IMR-90 (cell line): ENCODE data around the gene RAB29. TPM values are rescaled to one million over a fixed set of nuclear protein-coding genes. Genes with fewer than 3 reads are reported as not detected.

ENCODE experiments used
- ATAC-seq: fragments of 200-7000 bp; cut with Tn5 transposase; 2 replicates; pipeline ENCODE4 v1.9.1; 2020; ENCODE audit warnings: low read depth, mild to moderate bottlenecking, moderate library complexity
- BruUV-seq: library from RNA; stranded (reverse); fragments of 400-500 nt; replicated peaks from 2 replicates; lab custom pipeline; 2021; lab: Mats Ljungman, UMichigan
- CTCF ChIA-PET: fragments of 300-600 bp; formaldehyde crosslinking; extraction: SDS; loops from one replicate; lab custom pipeline; 2021; ENCODE audit warnings: antibody characterized with exemption; lab: Yijun Ruan, JAX
- POLR2A ChIA-PET: fragments of 300-600 bp; sonication (Branson Sonifier 250); formaldehyde crosslinking; loops from one replicate; lab custom pipeline; 2022; ENCODE audit warnings: antibody characterized with exemption; ENCODE audit not compliant: unreplicated experiment; lab: Charles Lee
- DNase-seq: peaks from one replicate; pipeline ENCODE4 v3.0.0; 2013
- H2AFZ ChIP-seq: replicated peaks from 2 replicates; pipeline ENCODE3; 2013; ENCODE audit warnings: low read length, mild to moderate bottlenecking; ENCODE audit not compliant: poor library complexity
- H2AK5ac ChIP-seq: 2 replicates; pipeline ENCODE4 v1.6.1; 2013; ENCODE audit warnings: low read depth, low read length, inconsistent platforms
- H2AK9ac ChIP-seq: replicated peaks from 2 replicates; pipeline ENCODE3; 2013; ENCODE audit warnings: mild to moderate bottlenecking, low read depth, low read length, moderate library complexity; ENCODE audit not compliant: poor library complexity
- H2BK120ac ChIP-seq: 2 replicates; pipeline ENCODE4 v1.6.1; 2013; ENCODE audit warnings: low read depth, low read length, inconsistent platforms
- H2BK15ac ChIP-seq: 3 replicates; pipeline ENCODE4 v1.6.1; 2013; ENCODE audit warnings: low read depth, low read length, inconsistent platforms
- H2BK20ac ChIP-seq: 2 replicates; pipeline ENCODE4 v1.6.1; 2013; ENCODE audit warnings: low read depth, mild to moderate bottlenecking, inconsistent platforms, low read length, moderate library complexity
- H2BK5ac ChIP-seq: 2 replicates; pipeline ENCODE4 v1.6.1; 2013; ENCODE audit warnings: mild to moderate bottlenecking, low read depth, low read length, inconsistent platforms; ENCODE audit not compliant: poor library complexity, severe bottlenecking
- H3K14ac ChIP-seq: replicated peaks from 2 replicates; pipeline ENCODE4 v1.6.1; 2013; ENCODE audit warnings: low read depth, low read length, inconsistent platforms
- H3K18ac ChIP-seq: 2 replicates; pipeline ENCODE4 v1.6.1; 2013; ENCODE audit warnings: low read depth, low read length, control low read depth
- H3K23ac ChIP-seq: 2 replicates; pipeline ENCODE4 v1.6.1; 2013; ENCODE audit warnings: low read depth, low read length, inconsistent platforms
- H3K27ac ChIP-seq: 2 replicates; pipeline ENCODE4 v1.5.1; 2013; ENCODE audit warnings: mild to moderate bottlenecking, control low read depth, low read length; ENCODE audit not compliant: insufficient read depth
- H3K27me3 ChIP-seq: 2 replicates; pipeline ENCODE4 v1.6.1; 2013; ENCODE audit warnings: low read length; ENCODE audit not compliant: control insufficient read depth, insufficient read depth
- H3K36me3 ChIP-seq: 2 replicates; pipeline ENCODE4 v1.6.1; 2013; ENCODE audit warnings: low read length, mixed read lengths; ENCODE audit not compliant: control insufficient read depth, insufficient read depth
- H3K4ac ChIP-seq: 2 replicates; pipeline ENCODE4 v1.6.1; 2013; ENCODE audit warnings: low read depth, low read length, inconsistent platforms
- H3K4me1 ChIP-seq: 2 replicates; pipeline ENCODE4 v1.6.1; 2013; ENCODE audit warnings: low read length, mixed read lengths; ENCODE audit not compliant: control insufficient read depth, insufficient read depth
- H3K4me2 ChIP-seq: 2 replicates; pipeline ENCODE4 v1.6.1; 2013; ENCODE audit warnings: low read depth, mild to moderate bottlenecking, control low read depth, low read length, moderate library complexity
- H3K4me3 ChIP-seq: 2 replicates; pipeline ENCODE4 v1.5.1; 2013; ENCODE audit warnings: low read depth, mild to moderate bottlenecking, control low read depth, low read length, moderate library complexity; ENCODE audit not compliant: insufficient read depth
- H3K56ac ChIP-seq: 2 replicates; pipeline ENCODE4 v1.6.1; 2013; ENCODE audit warnings: low read length, inconsistent platforms; ENCODE audit not compliant: insufficient read depth; ENCODE audit errors: extremely low read depth
- H3K79me1 ChIP-seq, 2 experiments: 2 replicates each; pipeline ENCODE4 v1.6.1; 2013; ENCODE audit warnings: low read length in 2 of 2, inconsistent platforms in 1 of 2, low read depth in 1 of 2
- H3K9ac ChIP-seq: 2 replicates; pipeline ENCODE4 v1.6.1; 2013; ENCODE audit warnings: low read depth, low read length, control low read depth
- H3K9me1 ChIP-seq: 2 replicates; pipeline ENCODE4 v1.6.1; 2013; ENCODE audit warnings: low read length, inconsistent platforms; ENCODE audit not compliant: insufficient read depth
- H3K9me3 ChIP-seq: 2 replicates; pipeline ENCODE4 v1.6.1; 2013; ENCODE audit warnings: low read length; ENCODE audit not compliant: control insufficient read depth, insufficient read depth
- H4K20me1 ChIP-seq: 2 replicates; pipeline ENCODE4 v1.6.1; 2013; ENCODE audit warnings: low read length, inconsistent platforms; ENCODE audit not compliant: insufficient read depth
- H4K5ac ChIP-seq: 2 replicates; pipeline ENCODE4 v1.6.1; 2013; ENCODE audit warnings: mild to moderate bottlenecking, low read depth, low read length, control low read depth
- H4K8ac ChIP-seq, 2 experiments: 2 replicates each; pipeline ENCODE4 v1.6.1; 2013; ENCODE audit warnings: low read depth in 2 of 2, low read length in 2 of 2, control low read depth in 1 of 2, inconsistent platforms in 1 of 2
- H4K91ac ChIP-seq: 2 replicates; pipeline ENCODE4 v1.6.1; 2013; ENCODE audit warnings: low read depth, low read length, inconsistent platforms; ENCODE audit not compliant: insufficient read depth
- CEBPB ChIP-seq: IDR thresholded peaks from 2 replicates; pipeline ENCODE4 v1.6.1; 2012; ENCODE audit warnings: low read depth, low read length, improper control_type of control experiment
- POLR2A ChIP-seq: IDR thresholded peaks from 2 replicates; pipeline ENCODE4 v1.6.1; 2012; ENCODE audit warnings: mild to moderate bottlenecking, low read depth, low read length
- WGBS, 2 experiments: methylation state at CpG; one replicate each; pipeline versions ENCODE4 v1.1.5 to v1.1.7; 2013; ENCODE audit warnings: missing lambda C conversion rate in 2 of 2; ENCODE audit not compliant: insufficient read length in 1 of 2; ENCODE audit errors: extremely low coverage in 2 of 2; 5-methylcytosine and 5-hydroxymethylcytosine counted together
- dilution Hi-C: fragments of 300-500 bp; cut with HindIII; formaldehyde crosslinking; loops from one replicate; pipeline ENCODE4 v1.14.3; 2018; ENCODE audit warnings: low sequenced_read_pairs; ENCODE audit not compliant: unreplicated experiment
- in situ Hi-C: fragments of 300-500 bp; cut with MboI; formaldehyde crosslinking; loops from 3 replicates; pipeline ENCODE4 v1.14.3; 2019; ENCODE audit warnings: low sequenced_read_pairs, inconsistent platforms, mixed read lengths
- intact Hi-C: fragments of 100-400 bp; cut with micrococcal nuclease; formaldehyde crosslinking; loops from 2 replicates; pipeline ENCODE4 v1.10.0; 2022
- polyA plus RNA-seq, 3 experiments: library from polyadenylated mRNA; depleted of rRNA; stranded (reverse); fragments of >200 nt; gene quantifications; 2 replicates each; pipeline ENCODE4 v1.2.3, GENCODE V29; 2012; ENCODE audit warnings: low replicate concordance in 1 of 3
- total RNA-seq: library from RNA; depleted of rRNA; stranded (reverse); fragments of >200 nt; gene quantifications from 2 replicates; pipeline ENCODE4 v1.2.3, GENCODE V29; 2012

The RAB29 gene
- total and polyA plus RNA-seq, 2 of the 4 experiments (the other 2 are of a cell fraction), result 5.7 to 7.3 TPM

- DNase-seq (peak; percentile 72), ATAC-seq (peak; percentile 93)
- intact Hi-C loops (no loop called here), dilution Hi-C loops (no loop called here), in situ Hi-C loops (no loop called here)
- peaks cover 16% of the 10 kb centered on the region for H3K9me1 ChIP-seq
- H3K9me3 ChIP-seq, result no peaks in the 10 kb centered on the region
- peaks cover 12% of the 10 kb centered on the region for H3K4me1 ChIP-seq
- peak overlapping the region; percentile 9; the same call in 1 of the 2 replicates for H3K4ac ChIP-seq
- no peak overlapping the region for H4K8ac ChIP-seq
- ChIA-PET CTCF (no interaction called here), POLR2A (no interaction called here)
- H2BK120ac ChIP-seq, result 0 out of 2 replicates have a peak overlapping the region, but pooled peaks have one; percentile 2
- WGBS, 2 experiments, result 25% methylated on average over 3 of the region's 5 CpGs; no CpG with 5 or more reads in 1 of the 2 experiments
- 0 out of 2 replicates have a peak overlapping the region, but pooled peaks have one; percentile 38 for H2AK5ac ChIP-seq
- H3K23ac ChIP-seq, result no peak overlapping the region
- H4K91ac ChIP-seq, result no peak overlapping the region
- no peak overlapping the region for H4K5ac ChIP-seq
- H2BK15ac ChIP-seq, result no peak overlapping the region
- H3K27me3 ChIP-seq, result no peaks in the 10 kb centered on the region
- H2AFZ ChIP-seq, result no peak overlapping the region
- no peak overlapping the region; the same call in 1 of the 2 replicates for H3K4me2 ChIP-seq
- no peaks in the 10 kb centered on the region for H4K20me1 ChIP-seq
- TF ChIP-seq POLR2A, result no peak
- TF ChIP-seq CEBPB, result peak; percentile 28; the same call in 1 of the 2 replicates
- BruUV-seq, result no TSS peak
- no peak overlapping the region for H2AK9ac ChIP-seq
- no peak overlapping the region for H3K27ac ChIP-seq
- H3K9ac ChIP-seq, result no peak overlapping the region
- no peak overlapping the region for H3K56ac ChIP-seq
- no peaks in the 10 kb centered on the region for H3K36me3 ChIP-seq
- no peak overlapping the region for H2BK5ac ChIP-seq
- H3K14ac ChIP-seq, result no peak overlapping the region
- no peak overlapping the region for H3K18ac ChIP-seq
- no peak overlapping the region for H3K4me3 ChIP-seq
- H2BK20ac ChIP-seq, result no peak overlapping the region
- no peaks in the 10 kb centered on the region; a peak in 1 of 4 replicates for H3K79me1 ChIP-seq
Measured at GRCh38 chr1:205766038-205766437, 9.2 kb downstream of the RAB29 start.
